Measurements from ENCODE around the gene CEACAM19.

DNA sequence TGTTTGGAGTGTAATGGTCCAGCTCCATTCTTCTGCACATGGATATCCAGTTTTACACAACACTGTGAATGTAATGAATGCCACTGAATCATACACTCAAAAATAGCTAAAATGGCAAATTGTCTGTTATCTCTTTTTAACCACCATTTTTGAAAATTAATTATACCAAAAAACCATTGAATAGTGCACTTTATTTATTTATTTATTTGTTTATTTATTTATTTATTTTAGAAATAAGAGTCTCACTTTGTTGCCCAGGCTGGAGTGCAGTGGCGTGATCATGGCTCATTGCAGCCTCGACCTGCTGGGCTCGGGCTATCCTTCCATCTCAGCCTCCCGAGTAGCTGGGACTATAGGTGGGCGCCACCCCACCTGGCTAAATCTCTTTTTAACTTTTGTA is 7.3 kb upstream of the CEACAM19 start:
- TF ChIP-seq GATA2 (IDR thresholded peaks at IDR 0.05; ENCODE audit: low read depth, low read length) (no peak), GATA3 (IDR thresholded peaks at IDR 0.05; ENCODE audit: low read depth, low read length) (no peak)

All from SH-SY5Y (cell line).